NT2/D1 (cell line): ENCODE measurements around the gene OR51B6.

Experiments
- DNase-seq: peaks from one replicate; pipeline ENCODE4 v3.0.0-alpha.2; 2011; ENCODE audit warnings: low read depth, low spot score
- H3K27me3 ChIP-seq: 2 replicates; pipeline ENCODE4 v1.6.0; 2011; ENCODE audit warnings: mild to moderate bottlenecking; ENCODE audit not compliant: insufficient read length, insufficient read depth
- H3K36me3 ChIP-seq: 2 replicates; pipeline ENCODE4 v1.6.1; 2011; ENCODE audit warnings: mild to moderate bottlenecking, low read length, mixed read lengths; ENCODE audit not compliant: insufficient read depth, insufficient read length
- H3K4me1 ChIP-seq: 2 replicates; pipeline ENCODE4 v1.5.1; 2011; ENCODE audit not compliant: insufficient read depth, insufficient read length
- H3K4me3 ChIP-seq: 2 replicates; pipeline ENCODE4 v1.5.1; 2011; ENCODE audit warnings: low read depth; ENCODE audit not compliant: insufficient read length
- H3K9ac ChIP-seq: 2 replicates; pipeline ENCODE4 v1.6.0; 2011; ENCODE audit warnings: low read depth; ENCODE audit not compliant: insufficient read length
- H3K9me3 ChIP-seq: 2 replicates; pipeline ENCODE4 v1.5.1; 2011; ENCODE audit warnings: mild to moderate bottlenecking, low read length; ENCODE audit not compliant: insufficient read depth
- SUZ12 ChIP-seq: IDR thresholded peaks from 2 replicates; pipeline ENCODE4 v1.6.1; 2011; ENCODE audit not compliant: insufficient read length, insufficient read depth; ENCODE audit errors: extremely low read depth
- YY1 ChIP-seq: IDR thresholded peaks from 2 replicates; pipeline ENCODE4 v1.6.1; 2011; ENCODE audit not compliant: insufficient read length, insufficient read depth
- ZNF274 ChIP-seq: IDR thresholded peaks from 2 replicates; pipeline ENCODE4 v1.6.1; 2011; ENCODE audit warnings: mild to moderate bottlenecking, low read depth, low read length

OR51B6 gene

DNA sequence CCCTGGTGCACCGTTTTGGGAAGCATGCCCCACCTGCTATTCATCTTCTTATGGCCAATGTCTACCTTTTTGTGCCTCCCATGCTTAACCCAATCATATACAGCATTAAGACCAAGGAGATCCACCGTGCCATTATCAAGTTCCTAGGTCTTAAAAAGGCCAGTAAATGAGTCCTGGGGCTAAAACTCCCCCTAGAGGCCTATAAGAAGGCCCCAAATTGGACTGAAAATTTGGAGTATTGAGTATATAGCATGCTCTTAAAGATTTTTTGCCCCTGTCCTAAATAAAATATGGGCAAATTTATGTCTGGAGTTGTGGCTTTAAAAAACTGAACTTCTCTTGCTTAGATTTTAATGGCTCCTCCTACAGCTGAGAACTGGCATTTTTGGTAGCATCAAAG is 38.9 kb downstream of the OR51B6 start:
- Histone ChIP-seq H3K27me3 (no peaks in the 10 kb centered on the region), H3K9me3 (no peaks in the 10 kb centered on the region), H3K4me3 (no peak overlapping the region)

DNA sequence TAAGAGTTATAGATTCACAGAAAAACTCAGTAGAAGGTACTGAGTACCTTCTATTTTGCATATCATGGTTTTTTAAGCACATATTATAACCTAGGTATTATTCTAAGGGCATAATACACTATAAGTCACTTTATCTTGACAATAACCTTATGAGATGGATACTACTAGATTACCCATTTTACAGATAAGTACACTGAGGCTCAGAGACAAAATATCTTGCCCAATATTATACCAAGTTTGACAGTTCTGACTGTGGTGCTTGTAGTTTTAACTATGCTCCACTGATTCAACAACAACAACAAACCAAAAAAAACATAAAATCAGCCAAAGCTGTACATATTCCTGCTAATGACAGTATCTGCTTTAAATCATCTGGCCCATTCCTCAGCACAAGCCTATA is 42.8 kb downstream of the OR51B6 start:
- Histone ChIP-seq H3K4me1 (no peaks in the 10 kb centered on the region), H3K36me3 (no peaks in the 10 kb centered on the region), H3K9ac (no peak overlapping the region), H3K27me3 (no peaks in the 10 kb centered on the region), H3K9me3 (no peaks in the 10 kb centered on the region), H3K4me3 (no peak overlapping the region)
- DNase-seq = no peak
- TF ChIP-seq SUZ12 = no peak
- no peak for TF ChIP-seq YY1
- no peak for TF ChIP-seq ZNF274

More for the DNA sequence above, 38.9 kb downstream of the OR51B6 start:
- Histone ChIP-seq H3K36me3 (no peaks in the 10 kb centered on the region), H3K9ac (no peak overlapping the region), H3K4me1 (no peaks in the 10 kb centered on the region)
- DNase-seq = no peak
- TF ChIP-seq SUZ12 (no peak), YY1 (no peak), ZNF274 (no peak)

DNA sequence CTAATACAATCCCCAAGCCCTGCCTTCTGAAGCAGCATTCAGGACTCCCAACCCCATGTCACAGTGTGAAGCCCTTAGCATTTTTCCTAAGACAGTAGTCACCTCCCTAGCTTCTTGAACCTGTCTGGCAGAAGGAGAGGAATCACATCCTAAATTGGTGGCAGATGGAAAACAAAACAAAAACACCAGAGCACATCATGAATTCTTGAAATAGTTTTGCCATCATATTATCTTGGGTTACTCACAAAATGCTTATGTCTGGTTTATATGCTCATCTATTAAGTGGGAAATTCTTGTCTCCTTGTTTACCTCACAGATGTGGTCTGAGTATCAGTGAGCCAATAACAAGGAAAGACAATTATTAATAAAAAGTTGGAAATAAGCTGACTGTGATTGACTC is 47.6 kb downstream of the OR51B6 start:
- TF ChIP-seq SUZ12 (no peak), ZNF274 (no peak)
- H3K27me3 ChIP-seq = no peaks in the 10 kb centered on the region

More for the DNA sequence above, 47.6 kb downstream of the OR51B6 start:
- Histone ChIP-seq H3K4me1 (no peaks in the 10 kb centered on the region), H3K9me3 (no peaks in the 10 kb centered on the region), H3K36me3 (no peaks in the 10 kb centered on the region), H3K4me3 (no peak overlapping the region), H3K9ac (no peak overlapping the region)
- no peak for DNase-seq
